Measurements from ENCODE around the gene ADM2. TPM values are rescaled to one million over a fixed set of nuclear protein-coding genes. Genes with fewer than 3 reads are reported as not detected.

ADM2 gene
- total RNA-seq, 1 experiment from 2014 or later: 11.9 TPM

- no peaks in the 10 kb centered on the region for H3K79me1 ChIP-seq (ENCODE audit: insufficient read depth, low read depth, low read length, poor library complexity, severe bottlenecking)
- peaks cover 3 to 34% (median 24%) of the 10 kb centered on the region in 3 experiments; a peak in 6 of 7 replicates for H3K36me3 Mint-ChIP-seq (ENCODE audit: insufficient read depth in 1 of 3, low read depth in 3 of 3)
- H3K4ac ChIP-seq (ENCODE audit: low read depth, low read length): no peak overlapping the region
- no peak overlapping the region for H2AFZ ChIP-seq (ENCODE audit: low read length)
- H3K56ac ChIP-seq (ENCODE audit: insufficient read length, low read depth, low read length): no peak overlapping the region
- no peak overlapping the region for H3K27ac ChIP-seq (ENCODE audit: insufficient read length, low read depth, low read length)
- H4K91ac ChIP-seq (ENCODE audit: insufficient read length, low read depth, low read length): no peak overlapping the region
- H3K23ac ChIP-seq (ENCODE audit: insufficient read length, low read depth, low read length): no peak overlapping the region
- H3K23me2 ChIP-seq (ENCODE audit: insufficient read length, low read depth, low read length, poor library complexity, severe bottlenecking): peaks cover 3% of the 10 kb centered on the region
- H2BK20ac ChIP-seq (ENCODE audit: low read depth, low read length, poor library complexity, severe bottlenecking): no peak overlapping the region
- no peak overlapping the region for H4K8ac ChIP-seq (replicated peaks; ENCODE audit: insufficient read length, low read depth, low read length)
- H3K27ac Mint-ChIP-seq: peak overlapping the region in 1 of 3 experiments; percentile 80; a peak in 2 of 7 replicates
- no peak overlapping the region for H2BK120ac ChIP-seq (ENCODE audit: low read depth, low read length, poor library complexity, severe bottlenecking)
- no peak overlapping the region for H3T11ph ChIP-seq (ENCODE audit: low read length)
- peaks cover 11 to 15% of the 10 kb centered on the region in 2 experiments for H3K4me1 Mint-ChIP-seq
- no peaks in the 10 kb centered on the region for H3K79me2 ChIP-seq (ENCODE audit: insufficient read depth, low read length)
- no peak overlapping the region for H2BK12ac ChIP-seq (ENCODE audit: insufficient read length, low read depth, low read length)
- peaks cover 32% of the 10 kb centered on the region for H3K27me3 Mint-ChIP-seq (ENCODE audit: low read depth)
- H3K4me1 ChIP-seq (ENCODE audit: insufficient read depth, low read length): peaks cover 3% of the 10 kb centered on the region; the same call in 1 of the 2 replicates
- H2BK15ac ChIP-seq (ENCODE audit: low read depth, low read length): no peak overlapping the region
- H3K9me3 Mint-ChIP-seq: no peaks in the 10 kb centered on the region; a peak in 1 of 5 replicates
- H4K20me1 ChIP-seq (ENCODE audit: control insufficient read depth, insufficient read depth, insufficient read length): no peaks in the 10 kb centered on the region
- H4K5ac ChIP-seq (ENCODE audit: insufficient read length, low read depth, low read length): no peak overlapping the region
- peak overlapping the region; percentile 70 for H3K4me2 ChIP-seq (ENCODE audit: insufficient read depth, insufficient read length, low read length)
- H3K9ac ChIP-seq (ENCODE audit: extremely low read depth, insufficient read length, low read length): no peak overlapping the region
- no peak overlapping the region for H3K18ac ChIP-seq (ENCODE audit: insufficient read length, low read depth, low read length)
- no peak for TF ChIP-seq CTCF (conservative IDR thresholded peaks at IDR 0.05)
- no peak overlapping the region for H3K14ac ChIP-seq (ENCODE audit: insufficient read depth, low read length)
- DNase-seq: no peak
- no peaks in the 10 kb centered on the region for H3K9me3 ChIP-seq (ENCODE audit: control insufficient read depth, low read depth, low read length)
- no peak overlapping the region for H2BK5ac ChIP-seq (ENCODE audit: insufficient read length, low read length)
- H3K27me3 ChIP-seq (ENCODE audit: insufficient read depth, low read length): peaks cover 18% of the 10 kb centered on the region; the same call in 1 of the 2 replicates
- WGBS (ENCODE audit: extremely low coverage, insufficient read length, low lambda C conversion rate): no CpG with 5 or more reads among the region's 19 CpGs
- peak overlapping the region; percentile 82 to 88 for H3K4me3 Mint-ChIP-seq
- no peak overlapping the region for H2AK5ac ChIP-seq (ENCODE audit: insufficient read length, low read length)
Observed at GRCh38 chr22:50524676-50525103, 43.3 kb downstream of the ADM2 start.
